ENCODE data around the gene THBS4.

THBS4 gene

GRCh38 chr5:80034962-80035821 lies at the start of gene THBS4:
Gene THBS4 (plus strand): TSS chr5:80035348. CDS start chr5:80035538, 190 bp downstream.
- DNase-seq, result no peak

- DNase-seq, result no peak
Observed at GRCh38 chr5:79986260-79986659, 48.9 kb upstream of the THBS4 start.

GRCh38 chr5:79990205-79990597 lies 44.9 kb upstream of the THBS4 start:
- no peak for DNase-seq

- peak; percentile 57 for DNase-seq
Observed at GRCh38 chr5:79990598-79991507, 44.3 kb upstream of the THBS4 start, which contains the start of gene MTX3. Gene MTX3 (minus strand): TSS chr5:79991262. CDS start chr5:79991238, 24 bp downstream.

- no peak for DNase-seq
Observed at GRCh38 chr5:79992891-79993657, 42.1 kb upstream of the THBS4 start.

GRCh38 chr5:79999722-80000121 lies 35.4 kb upstream of the THBS4 start:
- no peak for DNase-seq

GRCh38 chr5:80002677-80003076 lies 32.5 kb upstream of the THBS4 start:
- DNase-seq, result no peak

GRCh38 chr5:80008995-80009765 lies 26.0 kb upstream of the THBS4 start:
- DNase-seq, result no peak

GRCh38 chr5:80010754-80011392 lies 24.3 kb upstream of the THBS4 start:
- no peak for DNase-seq

GRCh38 chr5:80025069-80025468 lies 10.1 kb upstream of the THBS4 start:
- no peak for DNase-seq

GRCh38 chr5:80026841-80027240 lies 8.3 kb upstream of the THBS4 start:
- no peak for DNase-seq

- no peak for DNase-seq
Observed at GRCh38 chr5:80031109-80031508, 4.0 kb upstream of the THBS4 start.

GRCh38 chr5:80033513-80033912 lies 1.6 kb upstream of the THBS4 start:
- DNase-seq, result no peak

GRCh38 chr5:80034559-80034958 lies 589 bp upstream of the THBS4 start:
- DNase-seq, result no peak

- no peak for DNase-seq
Observed at GRCh38 chr5:80035839-80036238, 691 bp downstream of the THBS4 start.

GRCh38 chr5:80036615-80037014 lies 1.5 kb downstream of the THBS4 start:
- DNase-seq, result no peak

- no peak for DNase-seq
Observed at GRCh38 chr5:80037366-80037765, 2.2 kb downstream of the THBS4 start.

- no peak for DNase-seq
Observed at GRCh38 chr5:80039650-80040049, 4.5 kb downstream of the THBS4 start.

- DNase-seq, result no peak
Observed at GRCh38 chr5:80041527-80041926, 6.4 kb downstream of the THBS4 start.

- no peak for DNase-seq
Observed at GRCh38 chr5:80042330-80042729, 7.2 kb downstream of the THBS4 start.

- no peak for DNase-seq
Observed at GRCh38 chr5:80043187-80043586, 8.0 kb downstream of the THBS4 start.

Measured in amniotic stem cell (primary cell).